A549 (cell line): Measurements from ENCODE around the gene XYLT1.

Experiments
- ESRRA ChIP-seq: fragments of 150-350 bp; IDR thresholded peaks from 2 replicates; pipeline ENCODE4 v1.6.1; 2014; ENCODE audit warnings: mild to moderate bottlenecking, low read length, borderline replicate concordance
- FOSL2 ChIP-seq, 2 experiments: fragments of 450-650 bp in 1 of 2; fragments of >200 bp in 1 of 2; sonication (Bioruptor Twin) in 1 of 2; formaldehyde crosslinking; IDR thresholded peaks; 2 replicates each; pipeline versions ENCODE4 v1.5.0 to v1.6.1; 2016 to 2020; ENCODE audit warnings: mild to moderate bottlenecking in 1 of 2, moderate library complexity in 1 of 2
- POLR2A ChIP-seq: IDR thresholded peaks from 2 replicates; pipeline ENCODE4 v1.6.1; 2012; ENCODE audit warnings: mild to moderate bottlenecking, low read length
- ZFP36 ChIP-seq: fragments of 450-650 bp; IDR thresholded peaks from 2 replicates; pipeline ENCODE4 v1.6.1; 2014; ENCODE audit warnings: borderline replicate concordance; ENCODE audit not compliant: partially characterized antibody

DNA sequence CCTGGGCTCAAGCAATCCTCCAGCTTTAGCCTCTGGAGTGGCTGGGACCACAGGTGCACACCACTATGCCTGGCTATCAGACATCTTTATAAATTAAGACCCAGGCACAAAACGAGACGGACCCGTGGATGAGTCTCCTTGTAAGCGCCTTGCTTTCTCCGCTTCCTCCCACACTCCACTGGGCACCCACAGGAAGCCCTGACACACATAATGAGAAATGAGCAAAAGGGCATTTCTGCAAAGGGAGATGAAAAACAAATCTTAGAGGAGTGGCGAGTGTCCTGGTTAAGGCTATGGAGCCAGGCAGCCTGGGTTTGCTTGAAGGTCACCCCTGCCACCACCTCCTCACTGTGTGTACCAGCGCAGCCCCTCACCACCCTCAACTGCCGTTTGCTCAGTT is 56.3 kb downstream of the XYLT1 start:
- TF ChIP-seq ESRRA (no peak), ZFP36 (no peak), FOSL2 (IDR thresholded peaks at IDR 0.05) (no peak), FOSL2 (CRISPR knock-in tag; IDR thresholded peaks at IDR 0.05) (no peak), POLR2A (no peak)
